ENCODE data around the gene SLC6A9. TPM values are rescaled to one million over a fixed set of nuclear protein-coding genes. Genes with fewer than 3 reads are reported as not detected.

The SLC6A9 gene
- total RNA-seq, 1 experiment from 2014 or later = 9.2 TPM

DNA sequence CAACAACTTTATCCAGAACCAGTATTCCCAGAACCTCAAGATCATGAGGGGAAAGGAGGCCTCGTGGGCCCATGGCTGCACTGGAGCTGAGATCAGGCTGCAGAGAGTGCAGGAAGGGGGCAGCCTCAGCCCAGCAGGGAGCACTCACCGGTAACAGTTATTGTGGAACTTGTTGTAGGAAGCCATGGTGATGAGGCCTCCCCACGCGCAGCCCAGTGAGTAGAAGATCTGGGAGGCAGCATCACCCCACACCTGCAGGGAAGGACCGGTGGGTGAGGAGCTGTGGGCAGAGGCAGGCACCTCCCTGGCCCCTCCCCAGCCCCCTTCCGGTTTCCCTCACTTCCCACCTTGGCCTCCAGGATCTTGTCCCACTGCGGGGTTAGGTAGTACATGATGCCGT is 29.1 kb downstream of the SLC6A9 start:
- intact Hi-C loops (cut with micrococcal nuclease; ENCODE audit: unreplicated experiment) (no loop called here), in situ Hi-C loops (cut with HindIII; ENCODE audit: low pct_unique_long_range_greater_than_20kb, low sequenced_read_pairs) (no loop called here)
- CTCF ChIA-PET = interaction anchor here (0.9 kb wide), 1 partner anchor 45 kb away, joined by 3 read pairs; no protein-coding TSS in a partner anchor
- no peak for TF ChIP-seq POLR2AphosphoS5 (IDR thresholded peaks at IDR 0.05; ENCODE audit: low read depth, low read length)
- TF ChIP-seq, protein P1, sequence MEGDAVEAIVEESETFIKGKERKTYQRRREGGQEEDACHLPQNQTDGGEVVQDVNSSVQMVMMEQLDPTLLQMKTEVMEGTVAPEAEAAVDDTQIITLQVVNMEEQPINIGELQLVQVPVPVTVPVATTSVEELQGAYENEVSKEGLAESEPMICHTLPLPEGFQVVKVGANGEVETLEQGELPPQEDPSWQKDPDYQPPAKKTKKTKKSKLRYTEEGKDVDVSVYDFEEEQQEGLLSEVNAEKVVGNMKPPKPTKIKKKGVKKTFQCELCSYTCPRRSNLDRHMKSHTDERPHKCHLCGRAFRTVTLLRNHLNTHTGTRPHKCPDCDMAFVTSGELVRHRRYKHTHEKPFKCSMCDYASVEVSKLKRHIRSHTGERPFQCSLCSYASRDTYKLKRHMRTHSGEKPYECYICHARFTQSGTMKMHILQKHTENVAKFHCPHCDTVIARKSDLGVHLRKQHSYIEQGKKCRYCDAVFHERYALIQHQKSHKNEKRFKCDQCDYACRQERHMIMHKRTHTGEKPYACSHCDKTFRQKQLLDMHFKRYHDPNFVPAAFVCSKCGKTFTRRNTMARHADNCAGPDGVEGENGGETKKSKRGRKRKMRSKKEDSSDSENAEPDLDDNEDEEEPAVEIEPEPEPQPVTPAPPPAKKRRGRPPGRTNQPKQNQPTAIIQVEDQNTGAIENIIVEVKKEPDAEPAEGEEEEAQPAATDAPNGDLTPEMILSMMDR (IDR thresholded peaks at IDR 0.05) = no peak
- TF ChIP-seq, protein P2, sequence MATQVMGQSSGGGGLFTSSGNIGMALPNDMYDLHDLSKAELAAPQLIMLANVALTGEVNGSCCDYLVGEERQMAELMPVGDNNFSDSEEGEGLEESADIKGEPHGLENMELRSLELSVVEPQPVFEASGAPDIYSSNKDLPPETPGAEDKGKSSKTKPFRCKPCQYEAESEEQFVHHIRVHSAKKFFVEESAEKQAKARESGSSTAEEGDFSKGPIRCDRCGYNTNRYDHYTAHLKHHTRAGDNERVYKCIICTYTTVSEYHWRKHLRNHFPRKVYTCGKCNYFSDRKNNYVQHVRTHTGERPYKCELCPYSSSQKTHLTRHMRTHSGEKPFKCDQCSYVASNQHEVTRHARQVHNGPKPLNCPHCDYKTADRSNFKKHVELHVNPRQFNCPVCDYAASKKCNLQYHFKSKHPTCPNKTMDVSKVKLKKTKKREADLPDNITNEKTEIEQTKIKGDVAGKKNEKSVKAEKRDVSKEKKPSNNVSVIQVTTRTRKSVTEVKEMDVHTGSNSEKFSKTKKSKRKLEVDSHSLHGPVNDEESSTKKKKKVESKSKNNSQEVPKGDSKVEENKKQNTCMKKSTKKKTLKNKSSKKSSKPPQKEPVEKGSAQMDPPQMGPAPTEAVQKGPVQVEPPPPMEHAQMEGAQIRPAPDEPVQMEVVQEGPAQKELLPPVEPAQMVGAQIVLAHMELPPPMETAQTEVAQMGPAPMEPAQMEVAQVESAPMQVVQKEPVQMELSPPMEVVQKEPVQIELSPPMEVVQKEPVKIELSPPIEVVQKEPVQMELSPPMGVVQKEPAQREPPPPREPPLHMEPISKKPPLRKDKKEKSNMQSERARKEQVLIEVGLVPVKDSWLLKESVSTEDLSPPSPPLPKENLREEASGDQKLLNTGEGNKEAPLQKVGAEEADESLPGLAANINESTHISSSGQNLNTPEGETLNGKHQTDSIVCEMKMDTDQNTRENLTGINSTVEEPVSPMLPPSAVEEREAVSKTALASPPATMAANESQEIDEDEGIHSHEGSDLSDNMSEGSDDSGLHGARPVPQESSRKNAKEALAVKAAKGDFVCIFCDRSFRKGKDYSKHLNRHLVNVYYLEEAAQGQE (IDR thresholded peaks at IDR 0.05; ENCODE audit: insufficient read depth in 1 of 2, low read depth in 2 of 2, low read length in 1 of 2) = no peak
- no peak for TF ChIP-seq SIN3A (IDR thresholded peaks at IDR 0.05; ENCODE audit: borderline replicate concordance, insufficient read depth, low read depth, low read length)
- no peak for TF ChIP-seq TCF7L2 (IDR thresholded peaks at IDR 0.05; ENCODE audit: low read depth, low read length)
- Histone ChIP-seq H3K4me1 (ENCODE audit: control insufficient read depth, insufficient read depth, low read length) (peaks cover 2% of the 10 kb centered on the region; the same call in 1 of the 2 replicates), H3K9me3 (ENCODE audit: control insufficient read depth, insufficient read depth, low read depth, low read length) (no peaks in the 10 kb centered on the region), H3K27ac (ENCODE audit: low read length) (no peak overlapping the region), H3K4me3 (ENCODE audit: low read depth in 2 of 2, low read length in 2 of 2) (no peak overlapping the region), H3K36me3 (ENCODE audit: control insufficient read depth, insufficient read depth, low read length) (no peaks in the 10 kb centered on the region), H3K27me3 (ENCODE audit: control insufficient read depth, insufficient read depth, low read length) (no peaks in the 10 kb centered on the region)
- BruUV-seq (replicated peaks) = no TSS peak
- ATAC-seq (no peak), DNase-seq (ENCODE audit: low read depth, low spot score) (no peak)
- POLR2A ChIA-PET = no interaction called here

DNA sequence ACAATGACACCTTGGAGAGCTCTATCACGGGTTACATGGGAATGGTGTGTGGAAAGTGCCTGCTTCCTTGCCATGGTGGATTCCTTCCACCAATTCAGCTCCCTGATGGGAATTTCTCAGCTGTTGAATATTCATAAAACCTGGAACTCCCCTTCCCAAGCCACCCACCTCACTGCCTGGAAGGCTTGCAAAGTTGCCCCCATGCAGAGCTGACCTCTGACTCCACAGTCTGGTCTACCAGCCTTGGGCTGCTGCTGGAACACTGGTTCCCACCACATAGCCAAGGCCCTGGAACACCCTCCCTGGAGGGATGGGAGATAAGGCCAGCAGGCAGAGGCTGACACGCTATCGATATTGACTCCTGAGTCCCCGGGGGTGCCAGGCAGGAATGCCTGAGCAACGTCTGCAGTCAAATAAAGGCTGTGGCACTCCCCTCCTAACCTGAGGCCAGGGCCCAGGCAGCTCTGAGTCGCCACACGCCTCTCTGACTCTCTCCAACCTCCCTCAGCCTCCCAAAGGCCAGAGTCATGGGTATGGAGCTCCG is 31.1 kb downstream of the SLC6A9 start:
- CTCF ChIA-PET = no interaction called here

More for the DNA sequence above, 31.1 kb downstream of the SLC6A9 start:
- no peaks in the 10 kb centered on the region for H3K27me3 ChIP-seq (ENCODE audit: control insufficient read depth, insufficient read depth, low read length)
- intact Hi-C loops (cut with micrococcal nuclease; ENCODE audit: unreplicated experiment) (no loop called here), in situ Hi-C loops (cut with HindIII; ENCODE audit: low pct_unique_long_range_greater_than_20kb, low sequenced_read_pairs) (no loop called here)
- POLR2A ChIA-PET = no interaction called here
- H3K4me3 ChIP-seq (ENCODE audit: low read depth in 2 of 2, low read length in 2 of 2) = no peak overlapping the region
- TF ChIP-seq SIN3A (IDR thresholded peaks at IDR 0.05; ENCODE audit: borderline replicate concordance, insufficient read depth, low read depth, low read length) (no peak), POLR2AphosphoS5 (IDR thresholded peaks at IDR 0.05; ENCODE audit: low read depth, low read length) (no peak), TCF7L2 (IDR thresholded peaks at IDR 0.05; ENCODE audit: low read depth, low read length) (no peak)
- TF ChIP-seq, protein P1 (IDR thresholded peaks at IDR 0.05) = no peak
- TF ChIP-seq, protein P2 (IDR thresholded peaks at IDR 0.05; ENCODE audit: insufficient read depth in 1 of 2, low read depth in 2 of 2, low read length in 1 of 2) = no peak
- H3K36me3 ChIP-seq (ENCODE audit: control insufficient read depth, insufficient read depth, low read length) = no peaks in the 10 kb centered on the region
- no peak overlapping the region for H3K27ac ChIP-seq (ENCODE audit: low read length)
- DNase-seq (ENCODE audit: low read depth, low spot score) (no peak), ATAC-seq (no peak)
- H3K9me3 ChIP-seq (ENCODE audit: control insufficient read depth, insufficient read depth, low read depth, low read length) = no peaks in the 10 kb centered on the region
- H3K4me1 ChIP-seq (ENCODE audit: control insufficient read depth, insufficient read depth, low read length) = no peaks in the 10 kb centered on the region
- BruUV-seq (replicated peaks) = no TSS peak

All from Panc1 (cell line).